ENCODE results near the gene MAU2. TPM values are rescaled to one million over a fixed set of nuclear protein-coding genes. Genes with fewer than 3 reads are reported as not detected.

The MAU2 gene
- polyA plus RNA-seq, 1 donor from 2014 or later, result 48.3 TPM

- no peaks in the 10 kb centered on the region for H3K27me3 ChIP-seq (ENCODE audit: insufficient read depth, low read depth, low read length)
Measured at GRCh38 chr19:19306191-19306590, 14.4 kb upstream of the MAU2 start.

GRCh38 chr19:19308373-19308772, 12.3 kb upstream of the MAU2 start:
- no peaks in the 10 kb centered on the region for H3F3A ChIP-seq (ENCODE audit: insufficient read depth, low read length, poor library complexity, severe bottlenecking)
- no peak for TF ChIP-seq MXI1 (conservative IDR thresholded peaks at IDR 0.05; ENCODE audit: poor library complexity, severe bottlenecking)
- TF ChIP-seq POLR2AphosphoS5 (IDR thresholded peaks at IDR 0.05), result no peak
- no peak for TF ChIP-seq EZH2 (IDR thresholded peaks at IDR 0.05; ENCODE audit: borderline replicate concordance, insufficient read depth, low read length, poor library complexity, severe bottlenecking)
- no peak for TF ChIP-seq EP300 (conservative IDR thresholded peaks at IDR 0.05; ENCODE audit: poor library complexity, severe bottlenecking)
- no peak for TF ChIP-seq SMC3 (conservative IDR thresholded peaks at IDR 0.05; ENCODE audit: poor library complexity)
- no peak for TF ChIP-seq TAF1 (IDR thresholded peaks at IDR 0.05; ENCODE audit: low read depth)
- no peak for TF ChIP-seq REST (IDR thresholded peaks at IDR 0.05; ENCODE audit: borderline replicate concordance)
- TF ChIP-seq, protein P1, sequence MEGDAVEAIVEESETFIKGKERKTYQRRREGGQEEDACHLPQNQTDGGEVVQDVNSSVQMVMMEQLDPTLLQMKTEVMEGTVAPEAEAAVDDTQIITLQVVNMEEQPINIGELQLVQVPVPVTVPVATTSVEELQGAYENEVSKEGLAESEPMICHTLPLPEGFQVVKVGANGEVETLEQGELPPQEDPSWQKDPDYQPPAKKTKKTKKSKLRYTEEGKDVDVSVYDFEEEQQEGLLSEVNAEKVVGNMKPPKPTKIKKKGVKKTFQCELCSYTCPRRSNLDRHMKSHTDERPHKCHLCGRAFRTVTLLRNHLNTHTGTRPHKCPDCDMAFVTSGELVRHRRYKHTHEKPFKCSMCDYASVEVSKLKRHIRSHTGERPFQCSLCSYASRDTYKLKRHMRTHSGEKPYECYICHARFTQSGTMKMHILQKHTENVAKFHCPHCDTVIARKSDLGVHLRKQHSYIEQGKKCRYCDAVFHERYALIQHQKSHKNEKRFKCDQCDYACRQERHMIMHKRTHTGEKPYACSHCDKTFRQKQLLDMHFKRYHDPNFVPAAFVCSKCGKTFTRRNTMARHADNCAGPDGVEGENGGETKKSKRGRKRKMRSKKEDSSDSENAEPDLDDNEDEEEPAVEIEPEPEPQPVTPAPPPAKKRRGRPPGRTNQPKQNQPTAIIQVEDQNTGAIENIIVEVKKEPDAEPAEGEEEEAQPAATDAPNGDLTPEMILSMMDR (IDR thresholded peaks at IDR 0.05; ENCODE audit: poor library complexity, severe bottlenecking), result no peak

More at GRCh38 chr19:19306191-19306590, 14.4 kb upstream of the MAU2 start:
- Histone ChIP-seq H3K79me2 (replicated peaks; ENCODE audit: insufficient read depth, low read length) (no peaks in the 10 kb centered on the region), H2AFZ (ENCODE audit: low read depth, low read length) (no peak overlapping the region), H4K20me1 (ENCODE audit: insufficient read depth) (no peaks in the 10 kb centered on the region), H3F3A (ENCODE audit: insufficient read depth, low read length, poor library complexity, severe bottlenecking) (no peaks in the 10 kb centered on the region), H3K9ac (ENCODE audit: low read length) (no peak overlapping the region), H3K9me3 (ENCODE audit: low read length) (no peaks in the 10 kb centered on the region), H3K4me2 (ENCODE audit: low read length) (no peak overlapping the region), H3K4me3 (ENCODE audit: low read length) (no peak overlapping the region), H3K9me2 (ENCODE audit: insufficient read depth, low read length) (no peaks in the 10 kb centered on the region), H3K27ac (ENCODE audit: low read length) (no peak overlapping the region), H3K36me3 (ENCODE audit: insufficient read depth, low read length) (no peaks in the 10 kb centered on the region)
- no peak for TF ChIP-seq EZH2 (IDR thresholded peaks at IDR 0.05; ENCODE audit: borderline replicate concordance, insufficient read depth, low read length, poor library complexity, severe bottlenecking)
- TF ChIP-seq, protein P1 (IDR thresholded peaks at IDR 0.05; ENCODE audit: poor library complexity, severe bottlenecking), result no peak
- TF ChIP-seq RAD21 (conservative IDR thresholded peaks at IDR 0.05), result no peak
- TF ChIP-seq MXI1 (conservative IDR thresholded peaks at IDR 0.05; ENCODE audit: poor library complexity, severe bottlenecking), result no peak
- TF ChIP-seq EP300 (conservative IDR thresholded peaks at IDR 0.05; ENCODE audit: poor library complexity, severe bottlenecking), result no peak
- TF ChIP-seq SMC3 (conservative IDR thresholded peaks at IDR 0.05; ENCODE audit: poor library complexity), result no peak
- no peak for TF ChIP-seq REST (IDR thresholded peaks at IDR 0.05; ENCODE audit: borderline replicate concordance)
- TF ChIP-seq POLR2AphosphoS5 (IDR thresholded peaks at IDR 0.05), result no peak
- TF ChIP-seq TAF1 (IDR thresholded peaks at IDR 0.05; ENCODE audit: low read depth), result no peak

More at GRCh38 chr19:19308373-19308772, 12.3 kb upstream of the MAU2 start:
- Histone ChIP-seq H3K27me3 (ENCODE audit: insufficient read depth, low read depth, low read length) (no peaks in the 10 kb centered on the region), H4K20me1 (ENCODE audit: insufficient read depth) (no peaks in the 10 kb centered on the region), H3K9me2 (ENCODE audit: insufficient read depth, low read length) (no peaks in the 10 kb centered on the region), H3K79me2 (replicated peaks; ENCODE audit: insufficient read depth, low read length) (no peaks in the 10 kb centered on the region), H3K9me3 (ENCODE audit: low read length) (no peaks in the 10 kb centered on the region), H3K36me3 (ENCODE audit: insufficient read depth, low read length) (no peaks in the 10 kb centered on the region), H3K4me3 (ENCODE audit: low read length) (no peak overlapping the region), H3K27ac (ENCODE audit: low read length) (no peak overlapping the region), H2AFZ (ENCODE audit: low read depth, low read length) (no peak overlapping the region), H3K9ac (ENCODE audit: low read length) (no peak overlapping the region), H3K4me2 (ENCODE audit: low read length) (no peak overlapping the region)
